ENCODE data around the gene C4orf54.

C4orf54 gene

GRCh38 chr4:99608417-99608816 is 49.2 kb downstream of the C4orf54 start:
- Histone ChIP-seq H3F3A (ENCODE audit: insufficient read depth) (no peaks in the 10 kb centered on the region), H3K27ac (ENCODE audit: low read depth, low read length) (no peak overlapping the region), H3K9me3 (ENCODE audit: insufficient read depth, low read length) (no peaks in the 10 kb centered on the region), H3K27me3 (ENCODE audit: low read length) (no peaks in the 10 kb centered on the region), H3K4me3 (ENCODE audit: insufficient read depth, low read length, poor library complexity, severe bottlenecking) (no peak overlapping the region), H3K4me2 (ENCODE audit: low read depth, low read length, poor library complexity, severe bottlenecking) (no peak overlapping the region), H3K36me3 (ENCODE audit: low read length) (no peaks in the 10 kb centered on the region), H3K79me2 (ENCODE audit: insufficient read depth, low read length) (no peaks in the 10 kb centered on the region), H3K9me2 (replicated peaks; ENCODE audit: insufficient read depth, low read length) (no peaks in the 10 kb centered on the region), H2AFZ (ENCODE audit: low read depth, low read length, severe bottlenecking) (no peak overlapping the region), H3K9ac (ENCODE audit: low read length) (no peak overlapping the region), H4K20me1 (ENCODE audit: low read depth, low read length) (no peaks in the 10 kb centered on the region)
- no peak for TF ChIP-seq CTCF (IDR thresholded peaks at IDR 0.05; ENCODE audit: insufficient read depth, low read length, poor library complexity, severe bottlenecking)
- TF ChIP-seq EZH2phosphoT487 (conservative IDR thresholded peaks at IDR 0.05; ENCODE audit: low read length) = no peak
